ENCODE measurements around the gene MXD1.

DNA sequence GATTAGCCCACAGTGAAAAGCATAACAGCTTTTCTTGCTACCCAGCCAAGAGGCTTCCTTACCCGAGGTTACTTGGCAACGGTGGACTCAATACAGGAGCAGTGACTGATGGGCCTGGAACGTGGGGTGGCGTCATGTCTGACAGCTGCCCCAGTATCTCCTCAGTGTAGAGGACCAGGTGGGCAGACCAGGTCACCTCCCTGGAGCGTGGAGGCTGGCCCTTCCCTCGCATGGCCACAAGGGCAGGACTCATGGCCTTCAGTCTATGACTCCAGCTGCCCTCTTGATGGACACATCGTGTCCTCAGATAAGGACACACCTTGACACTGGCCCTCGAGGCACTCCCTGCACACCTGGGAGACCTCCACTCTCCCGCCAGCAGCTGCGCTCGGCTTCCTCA is 40.1 kb downstream of the MXD1 start:
- TF ChIP-seq, protein P1, sequence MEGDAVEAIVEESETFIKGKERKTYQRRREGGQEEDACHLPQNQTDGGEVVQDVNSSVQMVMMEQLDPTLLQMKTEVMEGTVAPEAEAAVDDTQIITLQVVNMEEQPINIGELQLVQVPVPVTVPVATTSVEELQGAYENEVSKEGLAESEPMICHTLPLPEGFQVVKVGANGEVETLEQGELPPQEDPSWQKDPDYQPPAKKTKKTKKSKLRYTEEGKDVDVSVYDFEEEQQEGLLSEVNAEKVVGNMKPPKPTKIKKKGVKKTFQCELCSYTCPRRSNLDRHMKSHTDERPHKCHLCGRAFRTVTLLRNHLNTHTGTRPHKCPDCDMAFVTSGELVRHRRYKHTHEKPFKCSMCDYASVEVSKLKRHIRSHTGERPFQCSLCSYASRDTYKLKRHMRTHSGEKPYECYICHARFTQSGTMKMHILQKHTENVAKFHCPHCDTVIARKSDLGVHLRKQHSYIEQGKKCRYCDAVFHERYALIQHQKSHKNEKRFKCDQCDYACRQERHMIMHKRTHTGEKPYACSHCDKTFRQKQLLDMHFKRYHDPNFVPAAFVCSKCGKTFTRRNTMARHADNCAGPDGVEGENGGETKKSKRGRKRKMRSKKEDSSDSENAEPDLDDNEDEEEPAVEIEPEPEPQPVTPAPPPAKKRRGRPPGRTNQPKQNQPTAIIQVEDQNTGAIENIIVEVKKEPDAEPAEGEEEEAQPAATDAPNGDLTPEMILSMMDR (IDR thresholded peaks at IDR 0.05): no peak
- TF ChIP-seq RFX5 (IDR thresholded peaks at IDR 0.05; ENCODE audit: low read length) (no peak), POLR2AphosphoS5 (IDR thresholded peaks at IDR 0.05; ENCODE audit: low read depth, low read length) (no peak), TAF1 (IDR thresholded peaks at IDR 0.05; ENCODE audit: borderline replicate concordance, low read depth, low read length) (no peak), MXI1 (IDR thresholded peaks at IDR 0.05; ENCODE audit: low read depth, low read length) (no peak), RAD21 (IDR thresholded peaks at IDR 0.05; ENCODE audit: low read length) (no peak), NFIC (IDR thresholded peaks at IDR 0.05; ENCODE audit: borderline replicate concordance) (no peak), GABPA (IDR thresholded peaks at IDR 0.05; ENCODE audit: low read depth) (no peak)
- TF ChIP-seq, protein P2, sequence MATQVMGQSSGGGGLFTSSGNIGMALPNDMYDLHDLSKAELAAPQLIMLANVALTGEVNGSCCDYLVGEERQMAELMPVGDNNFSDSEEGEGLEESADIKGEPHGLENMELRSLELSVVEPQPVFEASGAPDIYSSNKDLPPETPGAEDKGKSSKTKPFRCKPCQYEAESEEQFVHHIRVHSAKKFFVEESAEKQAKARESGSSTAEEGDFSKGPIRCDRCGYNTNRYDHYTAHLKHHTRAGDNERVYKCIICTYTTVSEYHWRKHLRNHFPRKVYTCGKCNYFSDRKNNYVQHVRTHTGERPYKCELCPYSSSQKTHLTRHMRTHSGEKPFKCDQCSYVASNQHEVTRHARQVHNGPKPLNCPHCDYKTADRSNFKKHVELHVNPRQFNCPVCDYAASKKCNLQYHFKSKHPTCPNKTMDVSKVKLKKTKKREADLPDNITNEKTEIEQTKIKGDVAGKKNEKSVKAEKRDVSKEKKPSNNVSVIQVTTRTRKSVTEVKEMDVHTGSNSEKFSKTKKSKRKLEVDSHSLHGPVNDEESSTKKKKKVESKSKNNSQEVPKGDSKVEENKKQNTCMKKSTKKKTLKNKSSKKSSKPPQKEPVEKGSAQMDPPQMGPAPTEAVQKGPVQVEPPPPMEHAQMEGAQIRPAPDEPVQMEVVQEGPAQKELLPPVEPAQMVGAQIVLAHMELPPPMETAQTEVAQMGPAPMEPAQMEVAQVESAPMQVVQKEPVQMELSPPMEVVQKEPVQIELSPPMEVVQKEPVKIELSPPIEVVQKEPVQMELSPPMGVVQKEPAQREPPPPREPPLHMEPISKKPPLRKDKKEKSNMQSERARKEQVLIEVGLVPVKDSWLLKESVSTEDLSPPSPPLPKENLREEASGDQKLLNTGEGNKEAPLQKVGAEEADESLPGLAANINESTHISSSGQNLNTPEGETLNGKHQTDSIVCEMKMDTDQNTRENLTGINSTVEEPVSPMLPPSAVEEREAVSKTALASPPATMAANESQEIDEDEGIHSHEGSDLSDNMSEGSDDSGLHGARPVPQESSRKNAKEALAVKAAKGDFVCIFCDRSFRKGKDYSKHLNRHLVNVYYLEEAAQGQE (IDR thresholded peaks at IDR 0.05; ENCODE audit: low read depth, low read length): no peak
- TF ChIP-seq, protein P3, sequence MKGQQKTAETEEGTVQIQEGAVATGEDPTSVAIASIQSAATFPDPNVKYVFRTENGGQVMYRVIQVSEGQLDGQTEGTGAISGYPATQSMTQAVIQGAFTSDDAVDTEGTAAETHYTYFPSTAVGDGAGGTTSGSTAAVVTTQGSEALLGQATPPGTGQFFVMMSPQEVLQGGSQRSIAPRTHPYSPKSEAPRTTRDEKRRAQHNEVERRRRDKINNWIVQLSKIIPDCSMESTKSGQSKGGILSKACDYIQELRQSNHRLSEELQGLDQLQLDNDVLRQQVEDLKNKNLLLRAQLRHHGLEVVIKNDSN (IDR thresholded peaks at IDR 0.05; ENCODE audit: borderline replicate concordance, low read depth): no peak
- TF ChIP-seq, protein P4, sequence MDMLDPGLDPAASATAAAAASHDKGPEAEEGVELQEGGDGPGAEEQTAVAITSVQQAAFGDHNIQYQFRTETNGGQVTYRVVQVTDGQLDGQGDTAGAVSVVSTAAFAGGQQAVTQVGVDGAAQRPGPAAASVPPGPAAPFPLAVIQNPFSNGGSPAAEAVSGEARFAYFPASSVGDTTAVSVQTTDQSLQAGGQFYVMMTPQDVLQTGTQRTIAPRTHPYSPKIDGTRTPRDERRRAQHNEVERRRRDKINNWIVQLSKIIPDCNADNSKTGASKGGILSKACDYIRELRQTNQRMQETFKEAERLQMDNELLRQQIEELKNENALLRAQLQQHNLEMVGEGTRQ (IDR thresholded peaks at IDR 0.05; ENCODE audit: borderline replicate concordance, low read depth, low read length): no peak
- TF ChIP-seq, protein P5, sequence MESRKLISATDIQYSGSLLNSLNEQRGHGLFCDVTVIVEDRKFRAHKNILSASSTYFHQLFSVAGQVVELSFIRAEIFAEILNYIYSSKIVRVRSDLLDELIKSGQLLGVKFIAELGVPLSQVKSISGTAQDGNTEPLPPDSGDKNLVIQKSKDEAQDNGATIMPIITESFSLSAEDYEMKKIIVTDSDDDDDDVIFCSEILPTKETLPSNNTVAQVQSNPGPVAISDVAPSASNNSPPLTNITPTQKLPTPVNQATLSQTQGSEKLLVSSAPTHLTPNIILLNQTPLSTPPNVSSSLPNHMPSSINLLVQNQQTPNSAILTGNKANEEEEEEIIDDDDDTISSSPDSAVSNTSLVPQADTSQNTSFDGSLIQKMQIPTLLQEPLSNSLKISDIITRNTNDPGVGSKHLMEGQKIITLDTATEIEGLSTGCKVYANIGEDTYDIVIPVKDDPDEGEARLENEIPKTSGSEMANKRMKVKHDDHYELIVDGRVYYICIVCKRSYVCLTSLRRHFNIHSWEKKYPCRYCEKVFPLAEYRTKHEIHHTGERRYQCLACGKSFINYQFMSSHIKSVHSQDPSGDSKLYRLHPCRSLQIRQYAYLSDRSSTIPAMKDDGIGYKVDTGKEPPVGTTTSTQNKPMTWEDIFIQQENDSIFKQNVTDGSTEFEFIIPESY (IDR thresholded peaks at IDR 0.05; ENCODE audit: borderline replicate concordance, low read depth): no peak
- TF ChIP-seq, protein P6, sequence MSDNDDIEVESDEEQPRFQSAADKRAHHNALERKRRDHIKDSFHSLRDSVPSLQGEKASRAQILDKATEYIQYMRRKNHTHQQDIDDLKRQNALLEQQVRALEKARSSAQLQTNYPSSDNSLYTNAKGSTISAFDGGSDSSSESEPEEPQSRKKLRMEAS (IDR thresholded peaks at IDR 0.05; ENCODE audit: low read depth): no peak
